ENCODE results near the gene GAPDH.
"Not testable (repeated sequence)": the region's sequence is repeated elsewhere in the genome, so short reads cannot be mapped to it uniquely, and the experiment has no call there.

The GAPDH gene

DNA sequence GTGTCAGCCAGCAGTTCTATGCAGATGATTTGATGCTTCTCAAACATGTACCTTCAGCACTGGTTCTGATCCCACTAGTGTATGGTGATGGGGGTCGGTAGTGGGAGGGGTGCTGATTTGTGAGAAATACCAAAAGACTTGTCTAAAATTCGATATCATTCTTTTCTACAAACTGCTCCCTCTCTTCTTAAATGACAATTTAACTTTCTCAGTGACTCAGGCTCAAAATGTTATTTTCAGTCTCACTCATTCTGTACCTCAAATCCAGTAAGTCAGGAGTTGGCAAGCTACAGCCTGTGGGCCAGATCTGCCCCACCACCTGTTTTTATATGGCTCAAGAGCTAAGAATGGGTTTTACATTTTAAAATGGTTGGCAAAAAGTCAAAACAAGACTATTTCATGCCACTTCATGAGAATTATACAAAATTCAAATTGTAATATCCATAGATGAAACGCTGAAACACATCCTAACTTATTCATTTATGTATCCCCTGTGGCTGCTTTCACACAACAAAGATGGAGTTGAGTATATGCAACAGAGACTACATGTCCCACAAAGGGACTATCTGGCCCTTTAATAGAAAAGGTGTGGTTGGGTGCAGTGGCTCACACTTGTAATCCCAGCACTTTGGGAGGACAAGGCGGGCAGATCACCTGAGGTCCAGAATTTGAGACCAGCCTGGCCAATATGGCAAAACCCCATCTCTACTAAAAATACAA, 40.4 kb downstream of the GAPDH start:
- no peaks in the 10 kb centered on the region; the same call in 1 of the 2 replicates for H3K4me1 ChIP-seq (ENCODE audit: insufficient read depth, low read length)
- peaks cover 48% of the 10 kb centered on the region for H3K36me3 ChIP-seq (ENCODE audit: insufficient read depth, low read length)
- H3K9ac ChIP-seq (ENCODE audit: low read depth, low read length): no peak overlapping the region

DNA sequence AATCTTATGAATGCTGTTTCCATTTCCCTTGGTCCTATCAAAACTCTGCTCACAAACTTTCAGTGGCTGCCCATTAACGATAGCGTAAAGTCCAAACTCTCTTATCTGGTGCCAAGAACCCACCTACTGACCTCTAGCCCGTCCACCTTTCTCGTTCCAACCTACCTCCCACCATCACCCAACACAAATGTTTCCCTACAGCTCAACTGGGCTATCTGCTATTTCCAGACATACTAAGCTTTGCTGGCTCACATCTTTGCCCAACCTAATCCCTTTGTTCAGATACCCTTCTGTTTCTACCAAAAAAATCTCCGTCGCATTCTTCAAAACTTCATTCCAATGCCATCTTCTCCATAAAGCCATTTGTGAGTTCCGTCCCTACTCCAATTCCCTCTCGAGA, 41.3 kb downstream of the GAPDH start:
- Histone ChIP-seq H3K9ac (ENCODE audit: low read depth, low read length) (no peak overlapping the region), H3K36me3 (ENCODE audit: insufficient read depth, low read length) (peaks cover 55% of the 10 kb centered on the region), H3K4me1 (ENCODE audit: insufficient read depth, low read length) (no peaks in the 10 kb centered on the region)

More for the DNA sequence above, 40.4 kb downstream of the GAPDH start:
- no peaks in the 10 kb centered on the region for H3K9me3 ChIP-seq (ENCODE audit: control insufficient read depth, insufficient read depth, low read length)

DNA sequence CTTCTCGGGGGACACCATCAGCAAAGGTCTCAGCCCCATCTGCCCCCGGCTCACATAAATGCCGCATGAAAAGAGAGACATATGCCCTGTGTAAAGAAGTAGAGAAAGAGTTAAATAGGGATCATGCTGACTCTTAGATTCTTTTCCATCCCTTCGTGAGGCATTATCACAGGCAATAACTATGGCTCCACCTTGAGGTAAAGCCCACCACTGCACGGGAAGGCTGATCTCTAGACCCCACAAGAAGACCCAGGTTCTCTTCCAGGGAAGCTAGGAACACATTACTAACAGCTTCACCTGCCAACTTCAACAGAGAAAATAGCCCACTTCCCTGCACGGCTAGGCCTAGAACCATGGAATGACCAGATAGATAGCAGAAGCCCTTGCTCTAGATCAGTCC, 47.9 kb downstream of the GAPDH start:
- H3K9me3 ChIP-seq (ENCODE audit: control insufficient read depth, insufficient read depth, low read length): no peaks in the 10 kb centered on the region
- peaks cover 64% of the 10 kb centered on the region for H3K36me3 ChIP-seq (ENCODE audit: insufficient read depth, low read length)
- H3K9ac ChIP-seq (ENCODE audit: low read depth, low read length): no peak overlapping the region
- no peaks in the 10 kb centered on the region for H3K4me1 ChIP-seq (ENCODE audit: insufficient read depth, low read length)

More for the DNA sequence above, 41.3 kb downstream of the GAPDH start:
- H3K9me3 ChIP-seq (ENCODE audit: control insufficient read depth, insufficient read depth, low read length): no peaks in the 10 kb centered on the region

DNA sequence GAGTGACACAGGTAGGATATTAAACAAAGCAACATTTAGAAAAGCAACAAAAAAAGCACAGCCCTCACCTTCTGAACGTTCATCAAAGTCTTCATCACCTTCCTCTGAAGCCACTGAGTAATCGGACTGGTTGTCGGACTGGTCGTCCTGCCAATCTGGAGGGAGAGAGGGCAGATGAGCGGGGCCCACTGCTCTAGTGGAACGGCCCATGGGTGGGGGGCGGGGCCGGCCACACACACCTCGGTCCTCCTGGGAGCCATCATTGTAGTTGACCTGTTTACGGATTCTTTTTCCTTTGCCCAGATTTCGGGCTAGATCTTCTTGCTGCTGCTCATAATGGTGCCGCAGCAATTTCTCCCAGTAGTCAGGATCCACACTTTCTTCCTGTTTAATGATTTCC, 48.6 kb downstream of the GAPDH start:
- H3K4me1 ChIP-seq (ENCODE audit: insufficient read depth, low read length): no peaks in the 10 kb centered on the region
- H3K36me3 ChIP-seq (ENCODE audit: insufficient read depth, low read length): peaks cover 63% of the 10 kb centered on the region
- H3K9me3 ChIP-seq (ENCODE audit: control insufficient read depth, insufficient read depth, low read length): no peaks in the 10 kb centered on the region
- H3K9ac ChIP-seq (ENCODE audit: low read depth, low read length): no peak overlapping the region

- Histone ChIP-seq H3K4me1 (ENCODE audit: insufficient read depth, low read length) (no peaks in the 10 kb centered on the region), H3K9me3 (ENCODE audit: control insufficient read depth, insufficient read depth, low read length) (no peaks in the 10 kb centered on the region), H3K36me3 (ENCODE audit: insufficient read depth, low read length) (peaks cover 60% of the 10 kb centered on the region), H3K9ac (ENCODE audit: low read depth, low read length) (no peak overlapping the region)
Observed at GRCh38 chr12:6584293-6584692, 50.0 kb downstream of the GAPDH start.

DNA sequence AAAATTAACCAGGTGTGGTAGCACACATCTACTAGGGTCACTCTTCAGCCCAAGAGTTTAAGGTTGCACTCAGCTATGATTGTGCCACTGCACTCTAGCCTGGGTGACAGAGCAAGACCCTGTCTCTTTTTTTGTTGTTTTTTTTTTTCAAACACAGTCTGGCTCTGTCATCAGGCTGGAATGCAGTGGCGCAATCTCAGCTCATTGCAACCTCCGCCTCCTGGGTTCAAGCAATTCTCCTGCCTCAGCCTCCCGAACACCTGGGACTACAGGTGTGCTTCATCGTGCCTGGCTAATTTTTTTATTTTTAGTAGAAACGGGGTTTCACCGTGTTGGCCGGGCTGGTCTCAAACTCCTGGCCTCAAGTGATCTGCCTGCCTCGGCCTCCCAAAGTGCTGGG, 52.3 kb downstream of the GAPDH start:
- peaks cover 56% of the 10 kb centered on the region for H3K36me3 ChIP-seq (ENCODE audit: insufficient read depth, low read length)
- H3K9me3 ChIP-seq (ENCODE audit: control insufficient read depth, insufficient read depth, low read length); H3K9ac ChIP-seq (ENCODE audit: low read depth, low read length); H3K4me1 ChIP-seq (ENCODE audit: insufficient read depth, low read length): not testable (repeated sequence)
